Measurements from ENCODE around the gene RPL23.
A peak's percentile ranks its signal among the peaks of the same experiment; 100 is the strongest.

The RPL23 gene

DNA sequence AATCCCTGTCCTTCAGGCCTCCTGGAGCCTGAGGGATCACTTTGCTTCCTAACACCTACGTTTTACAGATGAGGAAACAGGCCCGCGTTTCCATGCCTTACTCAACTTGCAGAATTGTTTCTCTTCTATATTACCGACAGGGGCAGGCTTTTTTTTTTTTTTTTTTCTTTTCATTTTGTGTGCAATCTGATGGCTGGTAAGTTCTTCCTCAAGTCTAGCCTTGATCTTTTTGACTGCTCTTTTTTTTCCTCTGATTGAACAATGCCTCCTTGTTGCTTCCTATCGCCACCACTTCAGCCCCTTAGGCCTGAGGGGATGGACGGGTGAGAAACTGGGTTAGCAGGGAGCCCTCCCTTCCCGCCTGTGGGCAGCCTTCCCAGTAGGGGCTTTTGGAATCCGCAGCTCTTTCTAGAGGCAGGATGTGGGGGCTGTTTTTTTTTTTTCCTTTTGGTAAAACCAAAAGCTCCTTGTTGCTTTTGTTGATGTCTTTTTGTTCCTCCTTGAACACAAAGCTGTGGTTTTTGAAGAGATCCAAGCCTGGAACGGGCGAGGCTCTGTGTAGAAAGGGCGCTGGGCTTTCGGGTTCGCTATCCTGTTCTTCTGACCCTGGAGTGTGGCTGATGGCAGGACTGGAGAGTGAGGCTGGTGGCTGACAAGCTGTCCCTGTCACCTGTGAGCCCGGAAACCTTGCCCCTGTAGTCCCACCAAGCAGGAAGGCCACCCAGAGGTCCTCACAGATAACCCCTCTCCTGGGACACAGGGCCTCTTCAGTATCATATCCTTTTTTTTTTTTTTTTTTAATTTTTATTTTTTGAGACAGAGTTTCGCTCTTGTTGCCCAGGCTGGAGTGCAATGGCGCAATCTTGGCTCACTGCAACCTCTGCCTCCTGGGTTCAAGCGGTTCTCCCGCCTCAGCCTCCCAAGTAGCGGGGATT, 30.3 kb upstream of the RPL23 start:
- ATAC-seq: no peak

DNA sequence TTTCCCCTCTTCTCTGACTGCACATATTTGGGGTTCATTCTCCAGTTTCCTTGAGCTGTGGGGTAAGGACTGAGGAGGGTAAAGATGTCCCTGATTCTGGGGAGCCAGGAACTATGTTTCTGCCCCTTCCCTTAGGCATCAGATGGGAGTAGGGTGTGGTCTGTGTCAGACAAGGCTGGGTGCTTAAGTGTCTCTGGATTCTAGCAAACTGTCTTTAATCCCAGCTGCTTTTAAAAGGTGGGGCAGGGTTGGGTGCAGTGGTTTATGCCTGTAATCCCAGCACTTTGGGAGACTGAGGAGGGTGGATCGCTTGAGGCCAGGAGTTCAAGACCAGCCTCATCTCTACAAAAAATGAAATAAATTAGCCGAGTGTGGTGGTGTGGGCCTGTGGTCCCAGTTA, 29.3 kb upstream of the RPL23 start:
- ATAC-seq: no peak

GRCh38 chr17:38881600-38882191, 28.2 kb upstream of the RPL23 start:
- ATAC-seq: peak; percentile 42 to 44

DNA sequence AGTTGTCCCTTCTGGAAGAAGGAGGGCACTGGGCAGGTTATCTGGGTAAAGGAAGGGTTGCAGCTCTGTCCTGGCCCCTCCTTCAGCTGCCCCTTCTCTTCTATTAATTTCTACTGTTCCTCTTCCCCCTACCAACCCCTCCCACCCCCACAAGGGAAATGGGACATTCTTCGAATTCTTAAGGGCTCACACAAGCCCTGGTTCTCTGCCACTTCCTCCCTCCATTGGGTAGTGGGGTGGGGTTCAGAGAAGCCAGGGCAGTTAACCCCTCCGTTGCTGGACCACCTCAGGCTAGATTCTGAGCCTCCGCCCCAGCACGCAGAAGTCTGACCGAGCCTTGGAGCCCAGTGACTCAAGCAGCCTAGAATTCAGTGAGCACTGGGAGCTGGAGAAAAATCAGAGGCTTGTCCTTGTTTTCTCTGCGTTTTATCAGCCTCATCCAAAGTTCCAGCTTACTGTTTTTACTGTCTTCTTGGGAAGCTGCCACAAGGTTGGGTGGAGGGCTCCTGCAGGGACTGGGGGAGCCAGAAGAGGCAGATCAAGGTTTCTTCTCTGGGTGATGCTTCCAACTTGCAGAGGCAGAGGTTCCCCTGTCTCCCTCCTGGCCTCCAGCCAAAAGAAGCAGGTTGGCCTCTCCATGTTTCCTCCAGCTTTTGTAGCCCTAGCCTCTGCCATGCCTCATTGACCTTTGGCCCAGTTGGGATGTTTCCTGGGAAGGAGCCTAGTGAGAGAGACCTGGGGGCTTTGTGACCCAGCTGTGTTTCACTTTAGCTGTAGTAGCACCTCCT, 26.6 kb upstream of the RPL23 start:
- no peak for ATAC-seq

GRCh38 chr17:38877130-38877851, 23.8 kb upstream of the RPL23 start:
- ATAC-seq: peak; percentile 42 to 52

- ATAC-seq: no peak
These were observed 22.1 kb upstream of the RPL23 start for GRCh38 chr17:38875477-38876075.

DNA sequence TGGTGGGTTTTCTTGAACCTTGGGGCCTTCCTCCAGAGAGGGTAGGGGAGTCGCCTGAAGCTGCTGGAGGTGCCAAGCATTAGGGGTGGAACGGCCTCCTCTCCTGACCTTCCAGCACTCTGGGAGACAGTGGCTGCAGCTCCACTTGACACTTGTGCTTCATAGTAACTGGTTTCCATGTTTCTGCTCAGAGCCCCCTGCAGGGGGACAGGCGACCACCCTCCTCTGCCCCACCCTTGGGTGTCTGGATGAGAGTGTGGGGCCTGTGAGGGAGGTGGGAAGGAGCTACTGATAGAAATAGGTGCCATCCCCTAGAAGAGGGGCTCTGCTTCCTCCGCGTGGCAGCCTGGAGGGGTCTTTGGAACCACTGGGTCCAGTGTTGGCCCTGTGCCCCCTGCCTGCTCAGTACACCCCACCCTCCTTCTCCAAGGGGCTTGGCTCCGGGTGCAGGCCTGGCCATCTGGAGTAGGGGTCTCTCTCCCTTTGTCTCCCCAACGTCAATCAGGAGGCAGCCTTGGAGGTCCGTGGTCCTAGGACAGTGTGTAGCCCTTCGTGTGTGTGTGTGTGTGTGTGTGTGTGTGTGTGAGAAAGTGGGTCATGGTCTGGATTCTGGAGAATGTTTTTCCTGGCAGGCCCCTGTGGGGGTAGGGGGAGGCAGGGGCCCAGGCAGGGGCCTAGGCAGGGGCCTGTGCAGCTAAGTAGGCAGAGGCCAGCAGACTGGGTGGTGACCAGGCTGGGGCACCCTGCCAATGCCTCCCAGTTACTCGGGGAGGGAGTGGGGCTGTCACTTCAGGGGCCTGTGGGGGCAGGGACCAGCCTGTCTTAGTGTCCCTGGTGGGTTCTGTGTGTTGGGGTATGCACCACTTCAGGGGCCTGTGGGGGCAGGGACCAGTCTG, 21.2 kb upstream of the RPL23 start:
- ATAC-seq: no peak

- no peak for ATAC-seq
These were observed 20.3 kb upstream of the RPL23 start for GRCh38 chr17:38873640-38874380.

- no peak for ATAC-seq
These were observed 19.3 kb upstream of the RPL23 start for GRCh38 chr17:38872671-38873385.

DNA sequence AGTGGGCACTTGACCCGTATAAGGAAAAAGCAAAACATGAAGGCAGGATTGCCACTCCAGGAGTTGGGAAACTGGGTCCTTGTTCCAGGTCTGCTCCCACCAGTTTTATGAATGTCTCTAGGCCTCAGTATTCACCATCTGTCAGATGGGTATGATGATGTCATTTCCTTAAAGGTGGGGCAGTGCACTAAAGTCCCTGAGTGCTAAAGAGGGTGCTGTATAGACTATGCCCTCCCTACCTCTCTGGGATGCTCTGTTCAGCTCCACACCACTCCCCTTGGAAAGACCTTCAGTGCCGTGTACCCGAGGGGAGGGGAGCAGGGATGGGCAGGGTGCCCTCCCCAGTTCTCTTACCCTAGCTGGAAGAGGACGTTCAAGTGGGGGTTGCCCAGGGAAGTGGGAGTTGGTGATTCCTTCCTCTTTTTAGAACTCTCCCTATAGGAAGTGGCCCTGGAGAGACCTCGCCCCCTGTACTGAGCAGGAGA, 18.5 kb upstream of the RPL23 start:
- ATAC-seq: no peak

DNA sequence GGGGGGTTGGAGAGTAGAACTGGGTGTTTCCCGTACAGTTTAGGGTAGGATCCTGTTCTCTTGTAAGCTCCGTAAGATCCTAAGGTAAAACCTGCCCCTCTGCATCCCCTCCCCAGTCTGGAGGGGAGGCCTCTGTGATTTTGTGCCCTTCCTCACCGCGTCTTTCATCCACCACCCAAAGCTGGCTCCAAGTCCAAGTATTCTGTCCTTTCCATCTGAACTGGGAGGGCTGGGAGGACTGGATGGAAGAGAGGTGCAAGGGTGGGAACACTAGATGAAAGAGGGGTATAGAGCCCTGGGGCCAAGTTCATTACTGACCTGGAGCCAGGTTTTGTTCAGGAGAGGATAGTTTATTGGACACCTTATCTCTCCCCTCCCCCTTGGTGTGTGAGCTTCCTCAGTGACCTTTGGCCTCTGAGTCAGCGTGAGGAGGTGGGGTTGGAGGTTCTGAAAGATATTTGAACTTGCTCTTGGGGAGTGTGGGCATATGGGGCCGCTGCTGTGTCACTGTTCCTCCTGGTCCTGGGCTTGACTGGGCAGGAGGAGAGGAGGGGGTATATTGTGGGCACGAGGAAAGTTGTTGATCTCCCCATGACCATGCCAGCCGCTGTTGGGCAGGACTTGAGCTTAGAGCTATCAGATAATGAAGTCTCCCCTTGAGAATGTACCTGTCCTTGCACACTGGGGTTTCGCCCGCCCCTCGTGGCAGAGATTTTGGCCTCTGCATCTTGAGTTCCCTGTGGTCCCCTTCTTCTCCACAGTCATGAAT, 17.9 kb upstream of the RPL23 start:
- peak; percentile 42 to 44 for ATAC-seq

GRCh38 chr17:38870259-38871165, 17.0 kb upstream of the RPL23 start:
- ATAC-seq: peak; percentile 24 to 30

DNA sequence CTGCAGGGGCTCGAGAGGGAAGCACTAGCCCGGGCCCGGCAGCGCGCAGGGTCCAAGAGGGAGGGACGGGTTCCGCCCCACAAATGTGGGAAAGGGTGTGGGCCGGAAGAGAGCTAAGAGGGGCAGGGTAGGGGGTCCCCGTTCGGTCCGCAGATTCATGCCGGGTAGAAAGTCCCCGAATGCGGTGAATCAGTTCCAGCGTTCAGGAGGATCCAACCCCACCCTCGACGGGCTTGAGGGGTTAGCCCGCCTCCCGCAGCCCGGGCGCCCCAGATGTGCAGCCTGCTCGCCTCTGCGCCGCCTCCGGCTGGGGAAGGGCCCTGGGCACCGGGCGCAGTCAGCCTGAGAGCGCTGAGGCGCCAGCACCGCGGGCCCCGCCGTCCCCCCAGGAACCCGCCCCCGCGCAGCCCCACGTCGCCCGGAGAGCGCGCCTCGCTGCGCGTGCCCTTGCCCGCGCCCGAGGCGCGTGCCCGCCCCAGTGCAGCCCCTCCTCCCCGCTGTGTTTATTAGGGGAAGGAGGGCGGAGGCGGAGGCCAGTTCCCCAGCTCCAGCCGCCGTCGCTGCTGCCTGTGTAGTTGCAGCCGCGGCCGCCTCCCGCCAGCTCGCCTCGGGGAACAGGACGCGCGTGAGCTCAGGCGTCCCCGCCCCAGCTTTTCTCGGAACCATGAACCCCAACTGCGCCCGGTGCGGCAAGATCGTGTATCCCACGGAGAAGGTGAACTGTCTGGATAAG, 16.2 kb upstream of the RPL23 start, which contains the start of gene LASP1:
Gene LASP1, plus strand, starts transcription at position 533 of the 733 bp plus-strand sequence. Its CDS starts 132 bp downstream, at position 665.
- ATAC-seq: peak; percentile 66 to 71

GRCh38 chr17:38868817-38869525, 15.4 kb upstream of the RPL23 start:
- peak; percentile 61 to 62 for ATAC-seq

- ATAC-seq: no peak
These were observed 14.7 kb upstream of the RPL23 start for GRCh38 chr17:38867968-38868816.
